ENCODE data around the gene SFTPB.
"Not testable (repeated sequence)": the region's sequence is repeated elsewhere in the genome, so short reads cannot be mapped to it uniquely, and the experiment has no call there.

SFTPB gene

DNA sequence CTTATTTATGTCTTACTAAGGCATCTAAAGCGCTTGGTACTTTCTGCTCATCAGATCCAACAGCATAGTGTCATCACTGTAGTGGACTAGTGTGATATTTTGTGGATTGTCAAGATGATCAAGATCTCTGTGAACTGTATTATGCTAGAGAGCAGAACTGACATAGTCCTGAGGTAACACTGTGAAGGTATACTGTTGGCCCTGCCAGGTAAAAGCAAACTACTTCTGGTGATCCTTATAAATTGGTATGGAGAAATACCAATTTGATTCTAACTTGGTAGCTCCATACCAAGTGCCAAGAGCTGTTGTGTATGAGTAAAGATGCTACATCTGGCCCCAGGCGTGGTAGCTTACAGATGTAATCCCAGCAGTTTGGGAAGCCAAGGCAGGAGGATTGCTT, 15.9 kb downstream of the SFTPB start:
- no peak for DNase-seq

- no peak for DNase-seq
Observed at GRCh38 chr2:85651097-85651496, 16.9 kb downstream of the SFTPB start.

DNA sequence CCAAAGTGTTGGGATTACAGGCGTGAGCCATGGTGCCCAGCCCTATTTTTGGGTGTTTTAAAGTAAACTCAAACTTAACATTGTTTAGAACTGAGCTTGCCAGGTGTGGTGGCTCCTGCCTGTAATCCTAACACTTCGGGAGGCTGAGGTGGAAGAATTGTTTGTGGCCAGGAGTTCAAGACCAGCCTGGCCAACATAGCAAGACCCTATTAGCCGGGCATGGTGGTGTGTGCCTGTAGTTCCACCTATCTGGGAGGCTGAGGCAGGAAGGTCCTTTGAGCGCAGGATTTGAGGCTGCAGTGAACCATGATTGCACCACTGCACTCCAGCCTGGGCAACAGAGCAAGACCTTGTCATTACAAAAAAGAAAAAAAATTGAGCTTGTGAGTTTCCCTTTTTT, 17.5 kb downstream of the SFTPB start:
- DNase-seq = no peak

DNA sequence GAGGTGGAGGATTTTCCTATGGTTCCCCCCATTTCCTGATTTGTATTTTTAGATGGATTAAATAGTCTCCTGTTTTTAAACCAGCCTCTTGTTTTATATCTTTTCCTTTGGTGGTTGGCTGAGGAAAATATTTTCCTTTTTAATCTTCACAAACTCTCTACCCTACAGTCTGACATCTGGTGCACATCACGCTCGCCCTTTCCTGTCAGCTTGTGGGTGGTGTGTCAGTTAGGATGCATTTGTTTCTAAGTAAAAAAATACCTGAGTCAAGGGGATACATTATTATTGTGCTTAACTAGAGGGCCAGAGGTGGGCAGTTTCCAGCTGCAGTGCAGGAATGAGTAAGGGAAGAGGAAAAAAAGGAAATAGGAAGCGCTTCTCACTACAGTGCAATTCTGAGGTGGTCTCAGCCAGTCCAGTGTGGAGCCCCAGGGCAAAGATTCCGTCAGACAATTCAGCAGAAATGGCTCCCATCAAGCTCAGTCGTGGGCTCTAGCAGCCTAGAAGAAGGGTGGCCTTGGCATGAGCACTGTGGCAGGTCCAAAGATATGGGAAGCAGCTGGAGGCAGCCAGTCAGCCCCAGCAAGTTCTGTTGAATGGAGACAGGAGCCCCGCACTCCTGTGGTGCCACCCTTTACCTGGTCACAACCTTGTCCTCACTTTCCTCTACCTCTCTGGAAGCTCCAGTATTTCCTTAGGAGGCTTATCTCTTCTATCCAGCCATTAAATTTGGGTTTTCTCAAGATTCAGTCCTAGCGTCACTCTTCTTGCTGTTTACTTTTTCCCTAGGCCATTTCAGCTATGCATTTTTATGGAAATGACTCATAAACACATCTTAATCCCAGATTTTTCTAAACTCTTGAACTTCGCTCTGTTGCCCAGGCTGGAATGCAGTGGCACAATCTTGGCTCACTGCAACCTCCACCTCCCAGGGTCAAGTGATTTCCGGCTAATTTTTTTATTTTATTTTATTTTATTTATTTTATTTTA, 18.5 kb downstream of the SFTPB start:
- no peak for DNase-seq

DNA sequence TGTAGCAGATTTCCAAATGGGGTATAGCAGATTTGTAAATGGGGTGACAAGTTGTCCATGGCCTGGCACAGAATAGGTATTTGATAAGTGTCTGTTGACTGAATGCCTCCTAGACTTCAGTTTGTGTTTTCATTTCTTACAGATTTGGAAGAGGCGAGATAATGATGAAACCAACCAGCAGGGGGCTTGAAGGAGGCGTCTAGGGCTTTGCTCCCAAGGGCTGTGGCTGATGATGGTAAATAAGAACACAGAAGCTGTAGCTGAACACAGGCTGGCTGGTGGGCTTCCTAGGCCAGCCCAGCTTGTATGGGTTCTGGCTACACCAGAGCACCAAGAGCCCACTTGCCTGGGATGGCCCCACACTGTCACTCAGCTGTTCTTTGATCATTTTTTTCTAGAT, 19.4 kb downstream of the SFTPB start:
- peak in 1 of 2 donors; percentile 8 for DNase-seq

- peak in 1 of 2 donors; percentile 21 for DNase-seq
Observed at GRCh38 chr2:85647823-85648526, 20.0 kb downstream of the SFTPB start.

DNA sequence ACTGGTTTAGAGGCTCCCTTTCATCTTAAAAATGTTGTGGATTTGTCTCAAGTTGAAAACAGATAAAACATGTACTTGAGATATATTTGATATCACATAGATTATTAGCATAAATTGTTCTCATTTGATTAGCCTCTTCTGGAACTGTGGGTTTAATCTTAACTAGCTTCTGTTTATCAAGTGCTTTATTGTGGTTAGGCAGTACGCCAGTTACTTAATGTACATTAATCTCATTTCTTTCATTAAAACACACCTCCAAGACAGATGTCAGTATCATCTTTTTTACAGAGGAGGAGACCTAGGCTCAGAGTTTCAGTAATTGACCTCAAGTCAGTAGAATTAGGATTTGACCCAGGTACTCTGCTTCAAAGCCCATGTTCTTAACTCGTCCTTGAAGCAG, 21.8 kb downstream of the SFTPB start:
- no peak for DNase-seq

DNA sequence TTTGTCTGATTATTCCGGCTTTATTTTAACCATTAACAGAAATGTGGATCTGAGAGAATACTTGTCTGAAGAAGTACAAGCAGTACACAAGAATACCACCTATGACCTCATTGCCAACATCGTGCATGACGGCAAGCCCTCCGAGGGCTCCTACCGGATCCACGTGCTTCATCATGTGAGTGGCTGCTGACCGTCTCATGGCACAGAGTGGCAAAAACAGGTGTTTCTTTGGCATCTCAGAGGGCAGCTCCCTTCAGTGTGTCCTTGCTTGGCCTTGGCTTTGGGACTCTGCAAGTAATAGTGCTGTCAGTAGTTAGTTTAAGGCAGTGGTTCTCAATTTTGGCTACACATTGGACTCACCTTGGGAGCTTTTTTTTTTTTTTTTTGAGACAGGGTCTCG, 23.1 kb downstream of the SFTPB start:
- no peak for DNase-seq

DNA sequence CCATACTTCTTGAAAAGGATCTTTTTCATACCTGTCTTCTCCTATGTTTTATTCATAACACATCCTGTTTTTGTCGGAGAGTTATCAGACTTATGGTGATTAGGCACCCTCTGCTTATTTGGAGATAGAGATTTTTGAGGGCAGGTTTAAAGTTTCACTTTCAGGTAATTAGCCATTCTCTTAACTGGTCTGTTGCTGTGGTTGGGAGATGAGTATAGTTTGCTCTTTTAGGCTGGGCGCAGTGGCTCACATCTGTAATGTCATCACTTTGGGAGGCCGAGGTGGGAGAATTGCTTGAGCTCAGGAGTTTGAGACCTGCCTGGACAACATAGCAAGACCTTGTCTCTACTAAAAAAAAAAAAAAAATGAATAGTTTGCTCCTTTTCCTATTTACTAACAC, 25.3 kb downstream of the SFTPB start:
- DNase-seq = peak in 1 of 2 donors; percentile 37

- no peak for DNase-seq
Observed at GRCh38 chr2:85635636-85636035, 32.4 kb downstream of the SFTPB start.

GRCh38 chr2:85635011-85635410, 33.0 kb downstream of the SFTPB start:
- DNase-seq = no peak

GRCh38 chr2:85631316-85631715, 36.7 kb downstream of the SFTPB start:
- DNase-seq = no peak

DNA sequence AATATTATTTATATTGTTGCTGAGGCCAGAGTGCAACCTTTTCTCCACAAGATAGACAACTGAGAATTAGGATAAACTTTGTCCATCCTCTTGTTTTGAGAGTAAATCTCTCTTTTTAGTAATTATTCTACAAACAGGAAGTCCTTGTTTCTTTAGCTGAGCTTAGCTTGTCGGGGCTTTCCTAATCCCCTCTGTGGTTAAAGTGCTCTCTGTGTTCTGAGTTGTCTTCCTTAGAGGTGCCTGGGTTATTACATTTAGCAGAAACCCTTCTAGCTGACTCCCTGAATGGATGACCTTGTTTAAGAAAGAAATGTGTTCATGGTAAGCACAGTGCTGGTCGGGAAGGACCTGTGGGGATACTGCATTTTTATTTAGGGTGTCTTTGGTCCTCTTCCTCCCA, 39.3 kb downstream of the SFTPB start:
- no peak for DNase-seq

- DNase-seq = no peak
Observed at GRCh38 chr2:85623991-85624390, 44.0 kb downstream of the SFTPB start.

DNA sequence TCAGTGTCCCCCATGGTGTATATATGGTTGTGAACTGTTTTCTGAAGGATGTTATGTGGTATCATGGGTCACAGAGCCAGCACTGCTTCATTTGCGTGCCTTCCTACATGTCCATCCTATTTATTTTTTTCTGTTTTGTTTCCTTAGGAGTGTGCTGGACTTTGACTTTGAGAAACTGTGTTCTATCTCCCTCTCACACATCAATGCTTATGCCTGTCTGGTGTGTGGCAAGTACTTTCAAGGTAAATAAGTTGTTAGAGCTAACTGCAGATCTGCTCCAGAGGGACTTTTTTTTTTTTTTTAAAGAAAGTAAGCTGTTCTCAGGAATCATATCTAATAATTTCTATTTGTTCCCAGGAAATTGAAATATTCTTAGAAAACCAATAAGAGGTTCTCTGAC, 46.7 kb downstream of the SFTPB start:
- no peak for DNase-seq

GRCh38 chr2:85619617-85620016, 48.4 kb downstream of the SFTPB start:
- DNase-seq = no peak

DNA sequence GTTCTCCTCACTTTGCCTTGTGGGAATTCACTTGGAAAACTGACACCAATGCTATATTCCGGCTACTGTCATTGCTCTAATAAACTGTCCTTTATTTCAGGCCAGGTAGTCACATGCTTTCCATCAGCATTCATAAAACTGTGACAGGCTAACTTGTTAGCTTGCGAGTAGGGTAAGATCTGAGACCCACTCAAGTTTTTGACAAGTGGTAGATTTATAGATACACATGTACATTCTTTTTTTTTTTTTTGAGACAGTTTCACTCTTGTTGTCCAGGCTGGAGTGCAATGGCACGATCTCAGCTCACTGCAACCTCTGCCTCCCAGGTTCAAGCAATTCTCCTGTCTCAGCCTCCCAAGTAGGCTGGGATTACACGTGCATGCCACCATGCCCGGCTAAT, 50.3 kb downstream of the SFTPB start:
- DNase-seq = not testable (repeated sequence)

DNA sequence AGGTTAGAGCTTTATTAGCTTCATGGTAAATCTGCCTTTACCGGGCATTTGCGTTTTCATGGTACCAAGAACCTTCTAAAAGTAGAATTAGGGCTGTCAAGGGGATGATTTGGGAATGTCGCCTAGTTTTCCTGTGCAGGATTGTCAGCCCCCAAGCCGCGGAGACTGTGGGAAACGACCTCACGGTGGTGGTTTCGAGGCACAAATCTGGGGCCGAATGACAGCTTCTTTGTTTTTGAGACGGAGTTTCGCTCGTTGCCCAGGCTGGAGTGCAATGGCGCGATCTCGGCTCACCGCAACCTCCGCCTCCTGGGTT, 52.6 kb downstream of the SFTPB start:
- no peak for DNase-seq

GRCh38 chr2:85614757-85615156, 53.2 kb downstream of the SFTPB start:
- not testable (repeated sequence) for DNase-seq

DNA sequence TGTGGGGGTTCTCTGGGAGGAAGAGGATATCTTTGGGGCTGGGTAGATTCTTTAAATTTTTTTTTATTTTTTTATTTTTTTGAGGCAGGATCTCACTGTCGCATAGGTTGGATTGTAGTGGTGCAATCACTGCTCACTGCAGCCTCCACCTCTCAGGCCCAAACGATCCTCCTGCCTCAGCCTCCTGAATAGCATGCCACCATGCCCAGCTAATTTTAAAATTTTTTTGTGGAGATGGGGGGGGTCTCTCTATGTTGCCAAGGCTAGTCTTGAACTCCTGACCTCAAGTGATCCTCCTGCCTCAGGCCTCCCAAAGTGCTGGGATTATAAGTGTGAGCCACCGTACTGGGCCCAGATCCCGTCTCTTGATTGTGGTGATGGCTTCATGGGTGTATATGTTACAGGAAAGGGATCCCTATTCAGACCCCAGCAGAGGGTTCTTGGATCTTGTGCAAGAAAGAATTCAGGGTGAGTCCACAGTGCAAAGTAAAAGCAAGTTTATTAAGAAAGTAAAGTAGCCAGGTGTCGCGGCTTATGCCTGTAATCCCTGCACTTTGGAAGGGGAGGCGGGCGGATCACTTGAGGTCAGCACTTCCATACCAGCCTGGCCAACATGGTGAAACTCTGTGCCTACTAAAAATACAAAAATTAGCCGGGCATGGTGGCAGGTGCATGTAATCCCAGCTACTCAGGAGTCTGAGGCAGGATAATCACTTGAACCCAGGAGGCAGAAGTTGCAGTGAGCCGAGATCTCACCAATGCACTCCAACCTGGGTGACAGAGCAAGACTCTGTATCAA, 54.1 kb downstream of the SFTPB start:
- DNase-seq = no peak

DNA sequence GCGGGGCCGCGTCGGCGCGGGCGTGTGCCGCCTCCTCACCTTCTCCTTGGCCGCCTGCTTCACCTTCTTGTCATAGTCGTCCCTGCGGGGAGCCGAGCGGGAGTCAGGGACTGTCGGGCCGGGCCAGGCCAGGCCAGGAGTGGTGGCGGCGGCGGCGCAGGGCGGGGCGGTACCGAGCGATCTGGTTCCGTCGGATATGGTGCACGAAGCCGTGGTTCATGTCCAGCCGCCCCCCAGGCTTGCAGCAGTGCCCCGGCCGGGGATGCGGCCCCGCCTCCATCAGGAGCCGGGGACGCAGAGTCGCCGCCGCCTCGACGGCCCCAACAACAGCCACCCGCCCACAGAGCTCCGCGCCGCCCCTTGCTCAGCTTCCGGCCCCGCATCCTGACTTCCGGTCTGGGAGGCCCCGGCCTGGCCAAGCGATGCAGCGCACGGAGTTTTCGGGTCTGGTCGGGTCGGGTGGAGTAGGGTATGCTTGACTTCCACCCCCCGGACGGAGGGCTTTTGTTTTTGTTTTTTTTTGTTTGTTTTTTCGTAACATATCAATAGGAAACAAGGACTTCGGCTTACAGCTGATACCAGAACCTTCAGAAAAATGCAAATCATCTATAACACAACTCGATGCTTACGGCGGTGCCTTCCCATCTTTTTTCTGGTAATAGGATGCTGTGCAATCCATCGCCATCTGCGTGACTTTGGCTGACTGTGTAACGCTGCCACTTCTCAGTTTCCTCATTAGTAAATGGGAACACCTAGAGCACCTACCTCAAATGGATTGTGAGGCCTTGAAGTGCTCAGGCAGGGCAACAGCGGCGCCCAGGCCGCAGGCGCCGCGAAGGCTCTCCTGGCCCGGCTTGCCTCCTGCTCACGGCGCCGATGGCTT, 56.1 kb downstream of the SFTPB start, which contains the start of gene C2orf68:
Gene C2orf68, minus strand, starts transcription at position 362 of the 883 bp plus-strand sequence. Its CDS starts 82 bp downstream, at position 280.
- DNase-seq = peak; percentile 80 to 86

- DNase-seq = no peak
Observed at GRCh38 chr2:85611217-85611704, 56.7 kb downstream of the SFTPB start.
